Measurements from ENCODE around the gene TCP11L2. TPM values are rescaled to one million over a fixed set of nuclear protein-coding genes. Genes with fewer than 3 reads are reported as not detected.

Gene TCP11L2
- polyA plus RNA-seq, 2 donors = 10.6 to 19.4 TPM

- H3K4me1 ChIP-seq (ENCODE audit: control insufficient read depth in 2 of 2, insufficient read depth in 2 of 2, low read length in 1 of 2) = no peaks in the 10 kb centered on the region
- H3K27me3 ChIP-seq (ENCODE audit: control insufficient read depth in 1 of 2, insufficient read depth in 2 of 2, low read length in 2 of 2) = no peaks in the 10 kb centered on the region
- H3K27ac ChIP-seq (ENCODE audit: low read depth in 2 of 2, low read length in 1 of 2) = no peak overlapping the region
- no peaks in the 10 kb centered on the region for H3K36me3 ChIP-seq (ENCODE audit: control insufficient read depth in 2 of 2, insufficient read depth in 2 of 2, low read length in 1 of 2)
- WGBS, 2 donors = 51 to 54% methylated on average over 4 of the region's 4 CpGs
- no peak overlapping the region for H3K4me3 ChIP-seq (ENCODE audit: low read depth in 1 of 2, low read length in 2 of 2)
- no peaks in the 10 kb centered on the region for H3K9me3 ChIP-seq (ENCODE audit: control insufficient read depth in 2 of 2, insufficient read depth in 1 of 2, low read depth in 1 of 2, low read length in 1 of 2)
Observed at GRCh38 chr12:106348411-106348810, 45.9 kb downstream of the TCP11L2 start.

DNA sequence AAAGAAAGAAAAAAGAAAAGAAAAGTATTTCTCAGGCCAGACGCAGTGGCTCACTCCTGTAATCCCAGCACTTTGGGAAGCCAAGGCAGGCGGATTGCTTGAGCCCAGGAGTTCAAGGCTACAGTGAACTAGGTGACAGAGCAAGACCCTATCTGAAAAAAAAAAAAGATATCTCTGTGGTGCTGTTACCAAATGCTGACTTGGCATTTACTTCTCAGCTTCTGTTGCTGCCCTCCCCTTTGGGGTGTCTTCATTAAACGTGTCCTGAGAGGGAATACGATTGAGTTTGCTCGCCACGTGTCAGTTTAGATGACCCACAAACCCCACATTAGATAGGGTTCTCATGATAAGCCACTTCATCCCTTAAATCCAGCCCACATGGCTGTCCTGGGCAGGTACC, 50.6 kb downstream of the TCP11L2 start:
- H3K27ac ChIP-seq (ENCODE audit: low read depth in 2 of 2, low read length in 1 of 2) = no peak overlapping the region
- WGBS, 2 donors = 78 to 88% methylated on average over 6 of the region's 6 CpGs
- no peaks in the 10 kb centered on the region for H3K36me3 ChIP-seq (ENCODE audit: control insufficient read depth in 2 of 2, insufficient read depth in 2 of 2, low read length in 1 of 2)
- no peaks in the 10 kb centered on the region for H3K27me3 ChIP-seq (ENCODE audit: control insufficient read depth in 1 of 2, insufficient read depth in 2 of 2, low read length in 2 of 2)
- H3K4me3 ChIP-seq (ENCODE audit: low read depth in 1 of 2, low read length in 2 of 2) = no peak overlapping the region
- H3K4me1 ChIP-seq (ENCODE audit: control insufficient read depth in 2 of 2, insufficient read depth in 2 of 2, low read length in 1 of 2) = no peaks in the 10 kb centered on the region
- no peaks in the 10 kb centered on the region for H3K9me3 ChIP-seq (ENCODE audit: control insufficient read depth in 2 of 2, insufficient read depth in 1 of 2, low read depth in 1 of 2, low read length in 1 of 2)

DNA sequence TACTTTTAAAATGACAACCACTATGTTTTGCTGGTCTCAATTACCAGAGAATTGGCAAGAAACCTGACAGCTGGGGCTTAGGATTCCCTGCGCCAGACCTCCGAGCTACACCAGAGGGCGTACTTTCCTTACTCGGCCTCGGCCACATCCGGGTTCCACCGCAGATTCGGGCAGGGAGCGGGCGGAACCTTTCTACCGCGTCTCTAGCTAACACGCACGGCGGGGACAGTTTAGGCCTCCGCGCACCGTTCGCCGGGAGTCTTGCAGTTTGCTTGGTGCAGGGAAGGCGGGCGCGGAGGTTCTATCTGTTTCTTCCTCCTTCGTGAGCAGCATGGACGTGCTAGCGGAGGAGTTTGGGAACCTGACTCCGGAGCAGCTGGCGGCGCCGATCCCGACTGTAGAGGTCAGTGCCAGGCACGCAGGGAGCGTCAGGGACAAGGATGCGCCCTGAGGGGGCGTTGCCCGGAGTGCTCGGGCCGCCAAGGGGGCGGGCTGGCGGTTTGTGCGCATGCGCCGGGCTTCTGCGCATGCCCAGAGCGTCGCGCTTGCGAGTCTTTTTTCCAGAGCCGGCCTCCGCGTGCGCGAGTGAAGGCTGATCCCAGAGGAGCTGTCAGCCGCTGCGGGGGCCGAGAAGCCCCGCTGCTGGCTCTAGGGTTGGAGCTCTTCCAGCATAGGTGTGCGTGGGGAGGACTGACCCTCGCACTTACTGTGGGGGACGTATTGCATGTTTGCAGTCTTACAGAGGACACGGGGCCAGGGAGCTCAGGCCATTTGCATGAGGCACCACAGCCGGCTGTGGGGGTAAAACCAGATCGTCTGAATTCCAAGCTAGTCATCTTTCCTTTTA, 55.2 kb downstream of the TCP11L2 start, which contains the start of gene POLR3B:
Gene POLR3B, plus strand, starts transcription at position 200 of the 847 bp plus-strand sequence. Its CDS starts 132 bp downstream, at position 332.
- Histone ChIP-seq H3K4me3 (ENCODE audit: low read depth in 1 of 2, low read length in 2 of 2) (peak within 1 kb of the TSS; percentile 65 to 73), H3K27ac (ENCODE audit: low read depth in 2 of 2, low read length in 1 of 2) (peak within 1 kb of the TSS; percentile 82 to 99), H3K9me3 (ENCODE audit: control insufficient read depth in 2 of 2, insufficient read depth in 1 of 2, low read depth in 1 of 2, low read length in 1 of 2) (no peaks in the 10 kb centered on the region), H3K27me3 (ENCODE audit: control insufficient read depth in 1 of 2, insufficient read depth in 2 of 2, low read length in 2 of 2) (no peaks in the 10 kb centered on the region), H3K4me1 (ENCODE audit: control insufficient read depth in 2 of 2, insufficient read depth in 2 of 2, low read length in 1 of 2) (peaks cover 0 to 2% of the 10 kb centered on the region in 2 donors), H3K36me3 (ENCODE audit: control insufficient read depth in 2 of 2, insufficient read depth in 2 of 2, low read length in 1 of 2) (peaks cover 0 to 3% of the 10 kb centered on the region in 2 donors)
- WGBS, 2 donors = 0% methylated on average over 63 of the region's 63 CpGs

GRCh38 chr12:106358396-106359241, 56.1 kb downstream of the TCP11L2 start:
- Histone ChIP-seq H3K27ac (ENCODE audit: low read depth in 2 of 2, low read length in 1 of 2) (peak overlapping the region; percentile 82 to 99), H3K36me3 (ENCODE audit: control insufficient read depth in 2 of 2, insufficient read depth in 2 of 2, low read length in 1 of 2) (peaks cover 0 to 3% of the 10 kb centered on the region in 2 donors), H3K27me3 (ENCODE audit: control insufficient read depth in 1 of 2, insufficient read depth in 2 of 2, low read length in 2 of 2) (no peaks in the 10 kb centered on the region), H3K9me3 (ENCODE audit: control insufficient read depth in 2 of 2, insufficient read depth in 1 of 2, low read depth in 1 of 2, low read length in 1 of 2) (no peaks in the 10 kb centered on the region), H3K4me1 (ENCODE audit: control insufficient read depth in 2 of 2, insufficient read depth in 2 of 2, low read length in 1 of 2) (peaks cover 0 to 2% of the 10 kb centered on the region in 2 donors), H3K4me3 (ENCODE audit: low read depth in 1 of 2, low read length in 2 of 2) (peak overlapping the region; percentile 65 to 73)
- WGBS, 2 donors = 25 to 26% methylated on average over 17 of the region's 17 CpGs

- Histone ChIP-seq H3K27me3 (ENCODE audit: control insufficient read depth in 1 of 2, insufficient read depth in 2 of 2, low read length in 2 of 2) (no peaks in the 10 kb centered on the region), H3K9me3 (ENCODE audit: control insufficient read depth in 2 of 2, insufficient read depth in 1 of 2, low read depth in 1 of 2, low read length in 1 of 2) (no peaks in the 10 kb centered on the region), H3K27ac (ENCODE audit: low read depth in 2 of 2, low read length in 1 of 2) (no peak overlapping the region), H3K36me3 (ENCODE audit: control insufficient read depth in 2 of 2, insufficient read depth in 2 of 2, low read length in 1 of 2) (peaks cover 0 to 3% of the 10 kb centered on the region in 2 donors), H3K4me3 (ENCODE audit: low read depth in 1 of 2, low read length in 2 of 2) (no peak overlapping the region), H3K4me1 (ENCODE audit: control insufficient read depth in 2 of 2, insufficient read depth in 2 of 2, low read length in 1 of 2) (peaks cover 0 to 2% of the 10 kb centered on the region in 2 donors)
- 60 to 80% methylated on average over 7 of the region's 7 CpGs for WGBS, 2 donors
Observed at GRCh38 chr12:106359646-106360399, 57.3 kb downstream of the TCP11L2 start.

GRCh38 chr12:106360400-106360994, 58.0 kb downstream of the TCP11L2 start:
- WGBS, 2 donors = 87 to 94% methylated on average over 5 of the region's 5 CpGs

DNA sequence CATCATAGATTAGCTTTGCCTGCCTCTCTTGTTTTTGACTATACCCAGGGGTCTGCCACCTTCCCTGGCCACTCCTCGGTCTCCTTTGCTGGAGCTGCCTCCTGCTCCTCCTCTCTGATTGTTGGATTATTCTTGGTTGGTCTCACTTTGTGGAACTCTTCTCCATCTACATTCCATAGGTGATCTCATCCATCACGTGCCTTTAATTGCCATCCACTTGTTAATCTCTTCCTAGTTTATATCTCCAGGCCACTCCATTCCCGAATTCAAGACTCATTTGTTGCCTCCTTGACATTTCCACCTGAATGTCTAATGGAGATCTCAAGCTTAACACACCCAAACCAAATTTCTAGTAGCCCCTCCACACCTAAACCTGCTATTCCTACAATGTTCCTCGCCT, 60.4 kb downstream of the TCP11L2 start:
- H3K4me1 ChIP-seq (ENCODE audit: control insufficient read depth in 2 of 2, insufficient read depth in 2 of 2, low read length in 1 of 2) = peaks cover 0 to 2% of the 10 kb centered on the region in 2 donors
- no peaks in the 10 kb centered on the region for H3K9me3 ChIP-seq (ENCODE audit: control insufficient read depth in 2 of 2, insufficient read depth in 1 of 2, low read depth in 1 of 2, low read length in 1 of 2)
- H3K4me3 ChIP-seq (ENCODE audit: low read depth in 1 of 2, low read length in 2 of 2) = no peak overlapping the region
- peak overlapping the region in 1 of 2 donors; percentile 81 for H3K27ac ChIP-seq (ENCODE audit: low read depth in 2 of 2, low read length in 1 of 2)
- WGBS, 2 donors = 85 to 92% methylated on average over 4 of the region's 4 CpGs
- H3K36me3 ChIP-seq (ENCODE audit: control insufficient read depth in 2 of 2, insufficient read depth in 2 of 2, low read length in 1 of 2) = peaks cover 0 to 3% of the 10 kb centered on the region in 2 donors
- H3K27me3 ChIP-seq (ENCODE audit: control insufficient read depth in 1 of 2, insufficient read depth in 2 of 2, low read length in 2 of 2) = no peaks in the 10 kb centered on the region

More at GRCh38 chr12:106360400-106360994, 58.0 kb downstream of the TCP11L2 start:
- peaks cover 0 to 2% of the 10 kb centered on the region in 2 donors for H3K4me1 ChIP-seq (ENCODE audit: control insufficient read depth in 2 of 2, insufficient read depth in 2 of 2, low read length in 1 of 2)
- H3K4me3 ChIP-seq (ENCODE audit: low read depth in 1 of 2, low read length in 2 of 2) = no peak overlapping the region
- no peaks in the 10 kb centered on the region for H3K27me3 ChIP-seq (ENCODE audit: control insufficient read depth in 1 of 2, insufficient read depth in 2 of 2, low read length in 2 of 2)
- H3K27ac ChIP-seq (ENCODE audit: low read depth in 2 of 2, low read length in 1 of 2) = no peak overlapping the region
- no peaks in the 10 kb centered on the region for H3K9me3 ChIP-seq (ENCODE audit: control insufficient read depth in 2 of 2, insufficient read depth in 1 of 2, low read depth in 1 of 2, low read length in 1 of 2)
- H3K36me3 ChIP-seq (ENCODE audit: control insufficient read depth in 2 of 2, insufficient read depth in 2 of 2, low read length in 1 of 2) = peaks cover 0 to 3% of the 10 kb centered on the region in 2 donors

DNA sequence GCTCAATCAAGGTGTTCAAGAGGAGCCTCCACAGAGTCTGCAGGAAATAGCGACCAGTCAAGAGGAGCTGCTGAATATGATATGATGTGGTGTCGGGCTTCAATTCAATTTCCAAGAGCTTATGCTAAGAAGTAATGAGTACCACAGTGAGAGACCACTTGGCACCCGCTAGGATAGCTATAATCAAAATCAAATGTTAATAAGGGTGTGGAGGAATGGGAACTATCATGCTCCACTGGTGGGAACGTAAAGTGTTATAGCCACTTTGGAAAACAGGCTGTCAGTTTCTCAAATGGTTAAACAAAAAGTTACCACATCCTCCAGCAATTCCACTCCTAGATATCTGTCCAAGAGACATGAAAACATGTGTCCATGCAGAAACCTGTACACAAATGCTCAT, 61.7 kb downstream of the TCP11L2 start:
- 96% methylated on average over 4 of the region's 4 CpGs for WGBS, 2 donors
- Histone ChIP-seq H3K4me3 (ENCODE audit: low read depth in 1 of 2, low read length in 2 of 2) (no peak overlapping the region), H3K27me3 (ENCODE audit: control insufficient read depth in 1 of 2, insufficient read depth in 2 of 2, low read length in 2 of 2) (no peaks in the 10 kb centered on the region), H3K4me1 (ENCODE audit: control insufficient read depth in 2 of 2, insufficient read depth in 2 of 2, low read length in 1 of 2) (peaks cover 0 to 2% of the 10 kb centered on the region in 2 donors), H3K27ac (ENCODE audit: low read depth in 2 of 2, low read length in 1 of 2) (no peak overlapping the region), H3K36me3 (ENCODE audit: control insufficient read depth in 2 of 2, insufficient read depth in 2 of 2, low read length in 1 of 2) (peaks cover 0 to 3% of the 10 kb centered on the region in 2 donors), H3K9me3 (ENCODE audit: control insufficient read depth in 2 of 2, insufficient read depth in 1 of 2, low read depth in 1 of 2, low read length in 1 of 2) (no peaks in the 10 kb centered on the region)

Data from esophagus (tissue), 2 donors.